ENCODE measurements around the gene ZBTB3.

Gene ZBTB3

GRCh38 chr11:62791501-62792201 is 37.7 kb upstream of the ZBTB3 start, which contains the start of gene TMEM223 (continued):
- TF ChIP-seq PATZ1 (tag by site-specific recombination; IDR thresholded peaks at IDR 0.05) (peak; percentile 96), ZNF26 (tag by site-specific recombination; IDR thresholded peaks at IDR 0.05) (no peak), ZBTB7A (tag by site-specific recombination; IDR thresholded peaks at IDR 0.05; ENCODE audit: low read depth) (no peak), ZNF132 (tag by site-specific recombination; IDR thresholded peaks at IDR 0.05; ENCODE audit: borderline replicate concordance) (no peak), SETDB1 (IDR thresholded peaks at IDR 0.05; ENCODE audit: insufficient read length, low read length) (no peak), ZNF292 (tag by site-specific recombination; IDR thresholded peaks at IDR 0.05; ENCODE audit: borderline replicate concordance, low read depth) (no peak), ZNF239 (tag by site-specific recombination; IDR thresholded peaks at IDR 0.05) (no peak), ZNF76 (tag by site-specific recombination; IDR thresholded peaks at IDR 0.05; ENCODE audit: borderline replicate concordance, low read depth) (peak; percentile 32; the same call in 1 of the 2 replicates), WT1 (tag by site-specific recombination; IDR thresholded peaks at IDR 0.05) (no peak), ZBTB48 (tag by site-specific recombination; IDR thresholded peaks at IDR 0.05) (peak; percentile 49; the same call in 1 of the 2 replicates), ZNF529 (tag by site-specific recombination; IDR thresholded peaks at IDR 0.05; ENCODE audit: insufficient replicate concordance) (no peak), ZNF148 (tag by site-specific recombination; IDR thresholded peaks at IDR 0.05; ENCODE audit: borderline replicate concordance) (no peak), HOXD13 (CRISPR knock-in tag; IDR thresholded peaks at IDR 0.05; ENCODE audit: borderline replicate concordance) (no peak; the same call in 1 of the 2 replicates), ZNF138 (tag by site-specific recombination; IDR thresholded peaks at IDR 0.05; ENCODE audit: borderline replicate concordance) (no peak), ZNF335 (tag by site-specific recombination; conservative IDR thresholded peaks at IDR 0.05) (peak; percentile 93), ZNF600 (tag by site-specific recombination; IDR thresholded peaks at IDR 0.05) (peak; percentile 98), ZNF843 (tag by site-specific recombination; IDR thresholded peaks at IDR 0.05) (peak; percentile 66), ZNF791 (tag by site-specific recombination; IDR thresholded peaks at IDR 0.05) (no peak), ZBTB8A (tag by site-specific recombination; IDR thresholded peaks at IDR 0.05) (no peak), ZNF350 (tag by site-specific recombination; IDR thresholded peaks at IDR 0.05) (no peak)
- TF ChIP-seq, protein P1, sequence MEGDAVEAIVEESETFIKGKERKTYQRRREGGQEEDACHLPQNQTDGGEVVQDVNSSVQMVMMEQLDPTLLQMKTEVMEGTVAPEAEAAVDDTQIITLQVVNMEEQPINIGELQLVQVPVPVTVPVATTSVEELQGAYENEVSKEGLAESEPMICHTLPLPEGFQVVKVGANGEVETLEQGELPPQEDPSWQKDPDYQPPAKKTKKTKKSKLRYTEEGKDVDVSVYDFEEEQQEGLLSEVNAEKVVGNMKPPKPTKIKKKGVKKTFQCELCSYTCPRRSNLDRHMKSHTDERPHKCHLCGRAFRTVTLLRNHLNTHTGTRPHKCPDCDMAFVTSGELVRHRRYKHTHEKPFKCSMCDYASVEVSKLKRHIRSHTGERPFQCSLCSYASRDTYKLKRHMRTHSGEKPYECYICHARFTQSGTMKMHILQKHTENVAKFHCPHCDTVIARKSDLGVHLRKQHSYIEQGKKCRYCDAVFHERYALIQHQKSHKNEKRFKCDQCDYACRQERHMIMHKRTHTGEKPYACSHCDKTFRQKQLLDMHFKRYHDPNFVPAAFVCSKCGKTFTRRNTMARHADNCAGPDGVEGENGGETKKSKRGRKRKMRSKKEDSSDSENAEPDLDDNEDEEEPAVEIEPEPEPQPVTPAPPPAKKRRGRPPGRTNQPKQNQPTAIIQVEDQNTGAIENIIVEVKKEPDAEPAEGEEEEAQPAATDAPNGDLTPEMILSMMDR (tag by site-specific recombination; IDR thresholded peaks at IDR 0.05) = peak; percentile 29; the same call in 1 of the 2 replicates

Data from HEK293 (cell line).